Activated CD4-positive, alpha-beta memory T cell treated with anti-CD3 and anti-CD28 coated beads, Interleukin-2, amount 10 ng/mL, durations not matched to agents 7 days and 5 days (primary cell): ENCODE results near the gene RGPD3. TPM values are rescaled to one million over a fixed set of nuclear protein-coding genes. Genes with fewer than 3 reads are reported as not detected.
"Not testable (repeated sequence)": the region's sequence is repeated elsewhere in the genome, so short reads cannot be mapped to it uniquely, and the experiment has no call there.

Experiments
- CTCF ChIA-PET: fragments of 350-600 bp; sonication (Branson Sonifier 250); formaldehyde crosslinking; loops from one replicate; lab custom pipeline; 2021; ENCODE audit warnings: antibody characterized with exemption, inconsistent platforms; lab: Charles Lee
- POLR2A ChIA-PET: fragments of 350-600 bp; sonication (Branson Sonifier 250); formaldehyde crosslinking; loops from one replicate; lab custom pipeline; 2021; ENCODE audit warnings: antibody characterized with exemption; lab: Charles Lee
- DNase-seq: peaks from one replicate; pipeline ENCODE4 v3.0.0-alpha.2; 2020
- H3K27ac Mint-ChIP-seq: one replicate; pipeline ENCODE4 v1.8.0; 2021; ENCODE audit warnings: mild to moderate bottlenecking, mixed read lengths
- H3K27me3 Mint-ChIP-seq: one replicate; pipeline ENCODE4 v1.8.0; 2021; ENCODE audit warnings: mixed read lengths
- H3K36me3 Mint-ChIP-seq: one replicate; pipeline ENCODE4 v1.8.0; 2021; ENCODE audit warnings: low read depth, mixed read lengths
- H3K4me1 Mint-ChIP-seq: one replicate; pipeline ENCODE4 v1.8.0; 2021; ENCODE audit warnings: mixed read lengths
- H3K4me3 Mint-ChIP-seq: one replicate; pipeline ENCODE4 v1.8.0; 2021; ENCODE audit warnings: mild to moderate bottlenecking, mixed read lengths
- H3K9me3 Mint-ChIP-seq: one replicate; pipeline ENCODE4 v1.8.0; 2021; ENCODE audit warnings: mixed read lengths
- total RNA-seq, 2 experiments: library from RNA; stranded (reverse); gene quantifications; one replicate each; pipeline ENCODE4 v1.2.3, GENCODE V29; 2021

RGPD3 gene
- under 1 TPM; 0.05 to 0.20 TPM for total RNA-seq

GRCh38 chr2:106468107-106468506 lies at the start of gene RGPD3:
RGPD3 (minus strand) TSS chr2:106468413; CDS start chr2:106468288, 125 bp downstream.
- H3K9me3 Mint-ChIP-seq, H3K36me3 Mint-ChIP-seq, CTCF ChIA-PET, H3K27ac Mint-ChIP-seq, H3K27me3 Mint-ChIP-seq, POLR2A ChIA-PET, H3K4me1 Mint-ChIP-seq, DNase-seq, H3K4me3 Mint-ChIP-seq: not testable (repeated sequence)

GRCh38 chr2:106517329-106517728 lies 49.1 kb upstream of the RGPD3 start:
- Mint-ChIP-seq H3K27me3 (no peaks in the 10 kb centered on the region), H3K9me3 (no peaks in the 10 kb centered on the region), H3K27ac (no peak overlapping the region), H3K4me1 (peaks cover under 1% of the 10 kb centered on the region), H3K36me3 (no peaks in the 10 kb centered on the region), H3K4me3 (no peak overlapping the region)
- ChIA-PET POLR2A (no interaction called here), CTCF (interaction anchor here (1.2 kb wide), 1 partner anchor 25 kb away, joined by 3 read pairs; no protein-coding TSS in a partner anchor)
- no peak for DNase-seq

- CTCF ChIA-PET, result interaction anchor here (1.2 to 1.4 kb wide), 2 partner anchors 25 to 66 kb away, joined by 3 read pairs; no protein-coding TSS in a partner anchor
- H3K9me3 Mint-ChIP-seq, result no peaks in the 10 kb centered on the region
- H3K4me1 Mint-ChIP-seq, result peaks cover 4% of the 10 kb centered on the region
- no peak for DNase-seq
- POLR2A ChIA-PET, result no interaction called here
- H3K36me3 Mint-ChIP-seq, result no peaks in the 10 kb centered on the region
- no peaks in the 10 kb centered on the region for H3K27me3 Mint-ChIP-seq
- H3K27ac Mint-ChIP-seq, result no peak overlapping the region
- no peak overlapping the region for H3K4me3 Mint-ChIP-seq
Measured at GRCh38 chr2:106516864-106517263, 48.7 kb upstream of the RGPD3 start.

- ChIA-PET POLR2A (no interaction called here), CTCF (interaction anchor here (1.2 to 1.4 kb wide), 2 partner anchors 26 to 66 kb away, joined by 3 read pairs; no protein-coding TSS in a partner anchor)
- Mint-ChIP-seq H3K9me3 (no peaks in the 10 kb centered on the region), H3K36me3 (no peaks in the 10 kb centered on the region), H3K4me3 (no peak overlapping the region), H3K27ac (no peak overlapping the region), H3K27me3 (no peaks in the 10 kb centered on the region), H3K4me1 (peaks cover 7% of the 10 kb centered on the region)
- DNase-seq, result no peak
Measured at GRCh38 chr2:106516436-106516835, 48.2 kb upstream of the RGPD3 start.

- H3K27me3 Mint-ChIP-seq, H3K9me3 Mint-ChIP-seq, POLR2A ChIA-PET, CTCF ChIA-PET, H3K4me3 Mint-ChIP-seq, H3K27ac Mint-ChIP-seq, H3K36me3 Mint-ChIP-seq, DNase-seq: not testable (repeated sequence)
- H3K4me1 Mint-ChIP-seq, result peaks cover 11% of the 10 kb centered on the region
Measured at GRCh38 chr2:106514827-106515226, 46.6 kb upstream of the RGPD3 start.

GRCh38 chr2:106513391-106513790 lies 45.2 kb upstream of the RGPD3 start:
- DNase-seq, H3K9me3 Mint-ChIP-seq, POLR2A ChIA-PET, H3K4me3 Mint-ChIP-seq, CTCF ChIA-PET, H3K36me3 Mint-ChIP-seq, H3K27ac Mint-ChIP-seq, H3K27me3 Mint-ChIP-seq: not testable (repeated sequence)
- H3K4me1 Mint-ChIP-seq, result peaks cover 11% of the 10 kb centered on the region

GRCh38 chr2:106511934-106512333 lies 43.7 kb upstream of the RGPD3 start:
- H3K27ac Mint-ChIP-seq, H3K9me3 Mint-ChIP-seq, DNase-seq, POLR2A ChIA-PET, CTCF ChIA-PET, H3K27me3 Mint-ChIP-seq, H3K4me3 Mint-ChIP-seq, H3K36me3 Mint-ChIP-seq: not testable (repeated sequence)
- peaks cover 11% of the 10 kb centered on the region for H3K4me1 Mint-ChIP-seq

- POLR2A ChIA-PET, H3K9me3 Mint-ChIP-seq, H3K4me3 Mint-ChIP-seq, H3K27ac Mint-ChIP-seq, CTCF ChIA-PET, H3K27me3 Mint-ChIP-seq, H3K36me3 Mint-ChIP-seq: not testable (repeated sequence)
- DNase-seq, result peak; percentile 18
- H3K4me1 Mint-ChIP-seq, result peaks cover 13% of the 10 kb centered on the region
Measured at GRCh38 chr2:106511476-106511901, 43.3 kb upstream of the RGPD3 start.

- DNase-seq, CTCF ChIA-PET, H3K4me3 Mint-ChIP-seq, H3K9me3 Mint-ChIP-seq, H3K27ac Mint-ChIP-seq, POLR2A ChIA-PET, H3K27me3 Mint-ChIP-seq, H3K36me3 Mint-ChIP-seq: not testable (repeated sequence)
- H3K4me1 Mint-ChIP-seq, result peaks cover 14% of the 10 kb centered on the region
Measured at GRCh38 chr2:106510791-106511190, 42.6 kb upstream of the RGPD3 start.

- DNase-seq, CTCF ChIA-PET, H3K27ac Mint-ChIP-seq, H3K36me3 Mint-ChIP-seq, H3K27me3 Mint-ChIP-seq, H3K9me3 Mint-ChIP-seq, H3K4me3 Mint-ChIP-seq, POLR2A ChIA-PET: not testable (repeated sequence)
- peaks cover 14% of the 10 kb centered on the region for H3K4me1 Mint-ChIP-seq
Measured at GRCh38 chr2:106509374-106509770, 41.2 kb upstream of the RGPD3 start.

- H3K4me3 Mint-ChIP-seq, DNase-seq, H3K27me3 Mint-ChIP-seq, H3K9me3 Mint-ChIP-seq, POLR2A ChIA-PET, H3K36me3 Mint-ChIP-seq, CTCF ChIA-PET, H3K27ac Mint-ChIP-seq: not testable (repeated sequence)
- H3K4me1 Mint-ChIP-seq, result peaks cover 14% of the 10 kb centered on the region
Measured at GRCh38 chr2:106508660-106509373, 40.6 kb upstream of the RGPD3 start.

GRCh38 chr2:106506002-106506687 lies 37.9 kb upstream of the RGPD3 start:
- H3K27ac Mint-ChIP-seq, H3K4me3 Mint-ChIP-seq, DNase-seq, H3K9me3 Mint-ChIP-seq, H3K4me1 Mint-ChIP-seq, H3K36me3 Mint-ChIP-seq, POLR2A ChIA-PET, H3K27me3 Mint-ChIP-seq, CTCF ChIA-PET: not testable (repeated sequence)

GRCh38 chr2:106504787-106505186 lies 36.6 kb upstream of the RGPD3 start:
- DNase-seq, H3K4me1 Mint-ChIP-seq, POLR2A ChIA-PET, H3K9me3 Mint-ChIP-seq, CTCF ChIA-PET, H3K27me3 Mint-ChIP-seq, H3K36me3 Mint-ChIP-seq, H3K27ac Mint-ChIP-seq, H3K4me3 Mint-ChIP-seq: not testable (repeated sequence)
